RWPE2 (cell line): ENCODE results near the gene USP21.
A peak's percentile ranks its signal among the peaks of the same experiment; 100 is the strongest.

Experiments
- ATAC-seq: fragments of 200-7000 bp; cut with Tn5 transposase; 3 replicates; pipeline ENCODE4 v1.9.1; 2021; ENCODE audit warnings: low read depth
- DNase-seq: peaks from one replicate; pipeline ENCODE4 v3.0.0-alpha.2; 2020; ENCODE audit warnings: low spot score
- H3K27ac ChIP-seq: fragments of 450-650 bp; 2 replicates; pipeline ENCODE4 v1.5.1; 2017; ENCODE audit warnings: mild to moderate bottlenecking; ENCODE audit not compliant: poor library complexity, severe bottlenecking
- H3K27me3 ChIP-seq: fragments of 250-450 bp; sonication (Bioruptor Pico); 2 replicates; pipeline ENCODE4 v1.5.1; 2021; ENCODE audit warnings: mild to moderate bottlenecking, moderate library complexity; ENCODE audit not compliant: insufficient read depth, poor library complexity, severe bottlenecking
- H3K36me3 ChIP-seq: fragments of 250-450 bp; sonication (Bioruptor Pico); 2 replicates; pipeline ENCODE4 v1.5.1; 2020; ENCODE audit warnings: low read depth, mild to moderate bottlenecking, moderate library complexity
- H3K4me1 ChIP-seq: fragments of 250-450 bp; sonication (Bioruptor Pico); 2 replicates; pipeline ENCODE4 v1.5.1; 2021; ENCODE audit warnings: mild to moderate bottlenecking, moderate library complexity; ENCODE audit not compliant: insufficient read depth, poor library complexity, severe bottlenecking
- H3K4me3 ChIP-seq: fragments of 250-450 bp; sonication (Bioruptor Pico); 2 replicates; pipeline ENCODE4 v1.5.1; 2021; ENCODE audit warnings: mild to moderate bottlenecking, moderate library complexity; ENCODE audit not compliant: severe bottlenecking
- H3K9me3 ChIP-seq: fragments of 250-450 bp; sonication (Bioruptor Pico); 2 replicates; pipeline ENCODE4 v1.5.1; 2021; ENCODE audit warnings: mild to moderate bottlenecking, moderate library complexity; ENCODE audit not compliant: severe bottlenecking
- TF ChIP-seq, protein P1 (sequence below): fragments of 450-650 bp; IDR thresholded peaks from one replicate; pipeline ENCODE4 v1.5.1; 2017; ENCODE audit warnings: mild to moderate bottlenecking, moderate library complexity; ENCODE audit not compliant: poor library complexity, severe bottlenecking

The USP21 gene

DNA sequence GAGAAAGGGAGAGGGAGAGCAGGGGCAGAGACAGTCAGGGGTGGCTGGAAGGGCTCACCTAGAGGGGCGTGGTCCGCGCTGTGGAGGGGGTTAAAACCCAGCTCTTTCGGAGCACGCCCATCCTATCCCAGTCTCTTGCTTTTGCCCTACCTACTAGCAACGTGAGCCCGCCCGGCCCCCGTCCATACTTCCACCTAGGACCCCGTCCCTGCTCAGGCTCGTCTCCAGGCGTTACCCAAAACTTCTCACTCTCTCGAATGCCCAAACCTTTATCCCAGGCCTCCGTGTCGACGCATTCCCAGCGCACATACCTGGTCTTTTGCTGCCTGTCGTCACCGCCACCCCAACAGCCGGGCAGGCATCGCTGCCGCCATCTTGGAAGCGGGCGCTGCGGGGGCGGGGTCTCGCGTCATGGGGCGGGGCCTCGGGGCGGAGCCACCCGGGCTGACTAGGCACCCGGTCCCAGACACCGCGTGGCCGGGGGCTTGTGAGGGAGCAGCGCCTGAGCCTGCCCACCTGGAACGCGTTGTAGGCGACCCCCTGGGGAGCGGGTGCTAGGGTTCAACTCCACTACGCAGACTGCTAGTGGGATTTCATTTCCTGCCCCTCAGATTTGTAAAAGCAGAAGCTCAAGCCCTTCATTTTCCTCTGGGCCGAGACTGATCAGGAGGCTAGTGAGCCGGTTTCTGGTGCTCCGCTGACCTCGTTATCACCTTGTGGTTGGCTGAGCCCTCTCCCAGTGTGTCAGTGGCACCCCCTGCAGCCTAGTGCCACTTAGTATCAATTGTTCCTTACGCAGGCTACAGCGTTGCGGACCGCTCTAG is 18.0 kb downstream of the USP21 start, which contains the start of gene B4GALT3:
B4GALT3 (minus strand) TSS at position 396 of the 824 bp plus-strand sequence. CDS start 1,447 bp downstream, outside the sequence.
- Histone ChIP-seq H3K27ac (peak within 1 kb of the TSS; percentile 10), H3K27me3 (no peaks in the 10 kb centered on the region), H3K4me1 (peaks cover 14% of the 10 kb centered on the region), H3K4me3 (peak within 1 kb of the TSS; percentile 67), H3K36me3 (peaks cover 29% of the 10 kb centered on the region), H3K9me3 (no peaks in the 10 kb centered on the region)
- TF ChIP-seq, protein P1, sequence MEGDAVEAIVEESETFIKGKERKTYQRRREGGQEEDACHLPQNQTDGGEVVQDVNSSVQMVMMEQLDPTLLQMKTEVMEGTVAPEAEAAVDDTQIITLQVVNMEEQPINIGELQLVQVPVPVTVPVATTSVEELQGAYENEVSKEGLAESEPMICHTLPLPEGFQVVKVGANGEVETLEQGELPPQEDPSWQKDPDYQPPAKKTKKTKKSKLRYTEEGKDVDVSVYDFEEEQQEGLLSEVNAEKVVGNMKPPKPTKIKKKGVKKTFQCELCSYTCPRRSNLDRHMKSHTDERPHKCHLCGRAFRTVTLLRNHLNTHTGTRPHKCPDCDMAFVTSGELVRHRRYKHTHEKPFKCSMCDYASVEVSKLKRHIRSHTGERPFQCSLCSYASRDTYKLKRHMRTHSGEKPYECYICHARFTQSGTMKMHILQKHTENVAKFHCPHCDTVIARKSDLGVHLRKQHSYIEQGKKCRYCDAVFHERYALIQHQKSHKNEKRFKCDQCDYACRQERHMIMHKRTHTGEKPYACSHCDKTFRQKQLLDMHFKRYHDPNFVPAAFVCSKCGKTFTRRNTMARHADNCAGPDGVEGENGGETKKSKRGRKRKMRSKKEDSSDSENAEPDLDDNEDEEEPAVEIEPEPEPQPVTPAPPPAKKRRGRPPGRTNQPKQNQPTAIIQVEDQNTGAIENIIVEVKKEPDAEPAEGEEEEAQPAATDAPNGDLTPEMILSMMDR, result peak; percentile 16
- DNase-seq, result no peak
- ATAC-seq, result peak; percentile 89

DNA sequence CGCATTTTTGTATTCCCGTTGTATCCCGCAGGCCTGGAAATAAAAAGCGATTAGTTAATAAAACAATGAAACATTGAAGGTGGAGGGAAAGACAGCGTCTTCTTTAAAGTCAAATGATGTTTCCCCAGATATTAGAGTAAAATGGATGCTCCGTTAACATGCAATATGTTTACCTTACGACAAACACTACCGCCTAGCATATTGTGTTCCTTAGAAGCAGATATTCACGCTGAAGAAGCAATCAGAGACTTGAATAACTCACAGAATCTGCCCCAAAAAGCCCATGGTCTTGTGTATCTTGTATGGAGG is 18.6 kb downstream of the USP21 start:
- peaks cover 19% of the 10 kb centered on the region for H3K4me1 ChIP-seq
- no peaks in the 10 kb centered on the region for H3K9me3 ChIP-seq
- DNase-seq (no peak), ATAC-seq (no peak)
- TF ChIP-seq, protein P1, result peak; percentile 1
- H3K4me3 ChIP-seq, result peak overlapping the region; percentile 67
- H3K27me3 ChIP-seq, result no peaks in the 10 kb centered on the region
- H3K36me3 ChIP-seq, result peaks cover 26% of the 10 kb centered on the region
- peak overlapping the region; percentile 10 for H3K27ac ChIP-seq

DNA sequence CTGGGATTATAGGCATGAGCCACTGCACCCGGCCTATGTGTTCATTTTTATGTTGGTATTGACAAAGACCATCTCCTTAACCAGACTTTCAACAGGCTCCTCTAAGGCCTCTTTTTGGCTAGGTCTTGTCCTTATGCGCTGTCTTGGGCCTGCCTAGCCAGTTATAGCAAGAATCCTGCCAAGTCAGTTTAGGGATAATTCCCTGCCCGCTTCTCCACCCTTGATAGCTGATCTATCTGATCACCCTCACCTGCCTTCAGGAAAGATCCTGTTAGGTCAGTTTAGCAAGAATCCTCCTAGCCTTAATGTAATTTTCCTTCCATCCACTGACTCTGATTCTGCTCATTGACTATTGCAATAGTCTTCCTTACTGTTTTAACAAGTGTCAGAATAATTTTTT is 20.4 kb downstream of the USP21 start:
- DNase-seq, result no peak
- TF ChIP-seq, protein P1, result no peak
- no peak for ATAC-seq
- Histone ChIP-seq H3K27me3 (no peaks in the 10 kb centered on the region), H3K9me3 (no peaks in the 10 kb centered on the region), H3K4me1 (peaks cover 20% of the 10 kb centered on the region), H3K36me3 (peaks cover 11% of the 10 kb centered on the region), H3K27ac (no peak overlapping the region), H3K4me3 (no peak overlapping the region)

DNA sequence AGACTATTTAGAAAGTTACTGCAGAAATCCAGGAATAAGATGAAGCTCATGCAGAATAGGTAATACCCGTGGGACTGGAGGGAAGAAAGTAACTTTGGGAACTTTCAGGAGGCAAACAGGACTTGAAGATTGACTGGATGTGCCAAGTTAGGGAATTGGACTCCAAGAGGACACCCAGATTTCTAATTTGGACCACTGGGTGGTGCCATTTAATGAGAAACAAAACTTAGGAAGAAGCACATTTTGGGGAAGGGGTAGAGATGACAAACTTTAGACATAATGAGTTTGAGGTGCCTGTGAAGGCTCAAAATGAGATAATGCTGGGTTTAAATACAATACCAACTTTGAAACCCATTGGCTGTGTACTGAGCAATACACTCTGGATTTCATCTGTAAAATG is 21.3 kb downstream of the USP21 start:
- Histone ChIP-seq H3K27ac (no peak overlapping the region), H3K4me3 (no peak overlapping the region), H3K27me3 (no peaks in the 10 kb centered on the region), H3K9me3 (no peaks in the 10 kb centered on the region), H3K4me1 (peaks cover 20% of the 10 kb centered on the region), H3K36me3 (peaks cover 2% of the 10 kb centered on the region)
- TF ChIP-seq, protein P1, result peak; percentile 51
- ATAC-seq, result no peak
- no peak for DNase-seq

DNA sequence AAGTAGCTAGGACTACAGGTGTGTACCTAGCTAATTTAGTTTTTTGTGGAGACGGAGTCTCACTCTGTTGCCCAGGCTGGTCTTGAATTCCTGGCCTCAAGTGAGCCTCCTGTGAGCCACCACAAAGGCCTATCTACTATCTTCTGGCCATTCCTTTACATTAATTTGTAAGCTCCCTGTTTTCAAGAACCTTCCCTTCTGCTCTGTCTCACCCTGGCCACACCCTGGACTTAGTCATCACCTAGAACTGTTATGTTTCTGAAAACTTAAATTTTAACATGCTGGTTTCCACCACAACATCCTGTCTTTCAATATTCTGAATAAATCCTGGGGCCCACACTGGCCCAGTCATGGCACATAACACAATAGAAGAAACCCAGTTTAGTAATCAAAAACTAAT is 22.9 kb downstream of the USP21 start:
- ATAC-seq (peak; percentile 72), DNase-seq (no peak)
- Histone ChIP-seq H3K27me3 (no peaks in the 10 kb centered on the region), H3K4me3 (no peak overlapping the region), H3K36me3 (no peaks in the 10 kb centered on the region), H3K27ac (peak overlapping the region; percentile 74), H3K4me1 (peaks cover 15% of the 10 kb centered on the region), H3K9me3 (no peaks in the 10 kb centered on the region)
- TF ChIP-seq, protein P1, result no peak
